Aorta (tissue), 5 donors: ENCODE data around the gene PHLPP1. TPM values are rescaled to one million over a fixed set of nuclear protein-coding genes. Genes with fewer than 3 reads are reported as not detected.

Experiments
- ATAC-seq: fragments of 200-7000 bp; cut with Tn5 transposase; one replicate; pipeline ENCODE4 v1.9.1; 2022; ENCODE audit warnings: moderate library complexity; ENCODE audit not compliant: low FRiP score
- DNase-seq, 2 donors: peaks; one replicate each; pipeline ENCODE4 v3.0.0-alpha.2; 2020
- H3K27ac ChIP-seq, 2 donors: one replicate each; pipeline ENCODE4 v1.5.1; 2013; ENCODE audit warnings: low read length in 2 of 2, mild to moderate bottlenecking in 2 of 2, moderate library complexity in 2 of 2, control low read depth in 1 of 2, inconsistent platforms in 1 of 2, low read depth in 1 of 2
- H3K27me3 ChIP-seq, 2 donors: one replicate each; pipeline ENCODE4 v1.6.1; 2013; ENCODE audit warnings: control low read depth in 1 of 2, low read length in 1 of 2, mild to moderate bottlenecking in 1 of 2, moderate library complexity in 1 of 2; ENCODE audit not compliant: insufficient read depth in 2 of 2, control insufficient read depth in 1 of 2
- H3K36me3 ChIP-seq, 2 donors: one replicate each; pipeline ENCODE4 v1.6.1; 2013; ENCODE audit warnings: control low read depth in 1 of 2, low read length in 1 of 2, mild to moderate bottlenecking in 1 of 2; ENCODE audit not compliant: insufficient read depth in 2 of 2, control insufficient read depth in 1 of 2
- H3K4me1 ChIP-seq, 2 donors: one replicate each; pipeline ENCODE4 v1.6.1; 2013; ENCODE audit warnings: low read length in 2 of 2, control low read depth in 1 of 2, mild to moderate bottlenecking in 1 of 2, moderate library complexity in 1 of 2; ENCODE audit not compliant: insufficient read depth in 2 of 2, control insufficient read depth in 1 of 2
- H3K4me3 ChIP-seq, 2 donors: one replicate each; pipeline ENCODE4 v1.5.1; 2013; ENCODE audit warnings: low read length in 2 of 2, control low read depth in 1 of 2, mild to moderate bottlenecking in 1 of 2
- H3K9me3 ChIP-seq: one replicate; pipeline ENCODE4 v1.6.1; 2013; ENCODE audit warnings: mild to moderate bottlenecking, low read length; ENCODE audit not compliant: control insufficient read depth
- WGBS, 2 donors: extraction: QIAGEN DNeasy Blood & Tissue Kit; methylation state at CpG; one replicate each; pipeline ENCODE4 v1.1.7; 2013; 5-methylcytosine and 5-hydroxymethylcytosine counted together
- intact Hi-C, 2 donors: fragments of 100-400 bp; cut with DNase I; formaldehyde crosslinking; loops; one replicate each; pipeline versions ENCODE4 v1.14.2 to v1.15.0; 2022
- polyA plus RNA-seq, 2 donors: library from polyadenylated mRNA; stranded (reverse); fragments of 200-250 nt; gene quantifications; one replicate each; pipeline ENCODE4 v1.2.3, GENCODE V29; 2013
- total RNA-seq, 2 donors: library from RNA; stranded (reverse); fragmentation: NEBNext Ultra II Directional; extraction: Animal tissue kit (Norgen Biotek cat#: 25700); gene quantifications; one replicate each; pipeline ENCODE4 v1.2.1, GENCODE V29; 2021
- donor health status: healthy with polysubstance abuse.
- donor health status: Bipolar disorder and iron deficiency.
- donor health status: DM: no; HTN: no; CAD: no.
- donor health status: DM: no; HTN: no; CAD: no.
- donor health status: DM: yes; HTN: yes; CAD: no.

Gene PHLPP1
- total and polyA plus RNA-seq, 4 donors: 1.6 to 16.5 (median 8.3) TPM

- DNase-seq (no peak), ATAC-seq (no peak)
- intact Hi-C loops: no loop called here
- Histone ChIP-seq H3K36me3 (no peaks in the 10 kb centered on the region), H3K27me3 (no peaks in the 10 kb centered on the region), H3K4me3 (no peak overlapping the region), H3K27ac (no peak overlapping the region), H3K9me3 (no peaks in the 10 kb centered on the region), H3K4me1 (peaks cover 0 to 4% of the 10 kb centered on the region in 2 donors)
- WGBS, 2 donors: 86 to 87% methylated on average over 6 of the region's 6 CpGs
These were observed 42.2 kb downstream of the PHLPP1 start for GRCh38 chr18:62757399-62758010.

GRCh38 chr18:62758591-62758990, 43.2 kb downstream of the PHLPP1 start:
- DNase-seq (no peak), ATAC-seq (no peak)
- WGBS, 2 donors: 71 to 72% methylated on average over 3 of the region's 3 CpGs
- Histone ChIP-seq H3K36me3 (peaks cover 0 to 1% of the 10 kb centered on the region in 2 donors), H3K27ac (no peak overlapping the region), H3K9me3 (no peaks in the 10 kb centered on the region), H3K4me3 (no peak overlapping the region), H3K27me3 (no peaks in the 10 kb centered on the region), H3K4me1 (peaks cover 0 to 4% of the 10 kb centered on the region in 2 donors)
- intact Hi-C loops: no loop called here

- H3K27me3 ChIP-seq: no peaks in the 10 kb centered on the region
- H3K27ac ChIP-seq: no peak overlapping the region
- peaks cover 0 to 4% of the 10 kb centered on the region in 2 donors for H3K4me1 ChIP-seq
- no peak for DNase-seq
- intact Hi-C loops: no loop called here
- H3K4me3 ChIP-seq: no peak overlapping the region
- no peaks in the 10 kb centered on the region for H3K9me3 ChIP-seq
- 75 to 82% methylated on average over 5 of the region's 5 CpGs for WGBS, 2 donors
- peaks cover 0 to 3% of the 10 kb centered on the region in 2 donors for H3K36me3 ChIP-seq
- ATAC-seq: no peak
These were observed 44.5 kb downstream of the PHLPP1 start for GRCh38 chr18:62759704-62760402.

GRCh38 chr18:62760403-62760734, 45.0 kb downstream of the PHLPP1 start:
- 80 to 84% methylated on average over 5 of the region's 5 CpGs for WGBS, 2 donors
- Histone ChIP-seq H3K27ac (no peak overlapping the region), H3K36me3 (peaks cover 0 to 3% of the 10 kb centered on the region in 2 donors), H3K4me1 (peaks cover 0 to 4% of the 10 kb centered on the region in 2 donors), H3K4me3 (no peak overlapping the region), H3K9me3 (no peaks in the 10 kb centered on the region), H3K27me3 (no peaks in the 10 kb centered on the region)
- intact Hi-C loops: no loop called here
- no peak for ATAC-seq
- no peak for DNase-seq

- no peaks in the 10 kb centered on the region for H3K27me3 ChIP-seq
- peaks cover 0 to 3% of the 10 kb centered on the region in 2 donors for H3K36me3 ChIP-seq
- no peaks in the 10 kb centered on the region for H3K9me3 ChIP-seq
- DNase-seq (no peak), ATAC-seq (no peak)
- intact Hi-C loops: no loop called here
- peaks cover 0 to 4% of the 10 kb centered on the region in 2 donors for H3K4me1 ChIP-seq
- no peak overlapping the region for H3K4me3 ChIP-seq
- no peak overlapping the region for H3K27ac ChIP-seq
- WGBS, 2 donors: 71 to 79% methylated on average over 7 of the region's 7 CpGs
These were observed 47.8 kb downstream of the PHLPP1 start for GRCh38 chr18:62763101-62763521.

- 75 to 84% methylated on average over 4 of the region's 4 CpGs for WGBS, 2 donors
These were observed 50.9 kb downstream of the PHLPP1 start for GRCh38 chr18:62766266-62766665.

GRCh38 chr18:62767321-62767720, 52.0 kb downstream of the PHLPP1 start:
- Histone ChIP-seq H3K27me3 (no peaks in the 10 kb centered on the region), H3K4me1 (peaks cover 0 to 3% of the 10 kb centered on the region in 2 donors), H3K4me3 (no peak overlapping the region), H3K9me3 (no peaks in the 10 kb centered on the region), H3K36me3 (peaks cover 0 to 3% of the 10 kb centered on the region in 2 donors), H3K27ac (no peak overlapping the region)
- intact Hi-C loops: no loop called here
- no peak for DNase-seq
- 69 to 82% methylated on average over 5 of the region's 5 CpGs for WGBS, 2 donors
- no peak for ATAC-seq

More at GRCh38 chr18:62766266-62766665, 50.9 kb downstream of the PHLPP1 start:
- H3K4me3 ChIP-seq: no peak overlapping the region
- H3K4me1 ChIP-seq: no peaks in the 10 kb centered on the region
- DNase-seq (no peak), ATAC-seq (no peak)
- no peak overlapping the region for H3K27ac ChIP-seq
- H3K36me3 ChIP-seq: peaks cover 0 to 3% of the 10 kb centered on the region in 2 donors
- H3K27me3 ChIP-seq: no peaks in the 10 kb centered on the region
- no peaks in the 10 kb centered on the region for H3K9me3 ChIP-seq
- intact Hi-C loops: no loop called here

GRCh38 chr18:62767836-62768557, 52.7 kb downstream of the PHLPP1 start:
- H3K36me3 ChIP-seq: peaks cover 0 to 3% of the 10 kb centered on the region in 2 donors
- intact Hi-C loops: no loop called here
- H3K27ac ChIP-seq: no peak overlapping the region
- H3K27me3 ChIP-seq: no peaks in the 10 kb centered on the region
- ATAC-seq: no peak
- H3K9me3 ChIP-seq: no peaks in the 10 kb centered on the region
- DNase-seq: no peak
- no peak overlapping the region for H3K4me3 ChIP-seq
- peaks cover 0 to 3% of the 10 kb centered on the region in 2 donors for H3K4me1 ChIP-seq
- 56 to 60% methylated on average over 3 of the region's 3 CpGs for WGBS, 2 donors
